Liver (tissue), 9 donors: ENCODE data around the gene YKT6. TPM values are rescaled to one million over a fixed set of nuclear protein-coding genes. Genes with fewer than 3 reads are reported as not detected.

Source experiments
- DNase-seq: peaks from one replicate; pipeline ENCODE4 v3.0.0-alpha.2; 2017; ENCODE audit warnings: low spot score
- H3K27ac ChIP-seq, 2 donors: one replicate each; pipeline ENCODE4 v1.7.0; 2013; ENCODE audit warnings: inconsistent platforms in 2 of 2, low read length in 2 of 2, control low read depth in 1 of 2, low read depth in 1 of 2, mild to moderate bottlenecking in 1 of 2
- H3K27me3 ChIP-seq, 4 donors: one replicate each; pipeline versions ENCODE4 v1.6.1 to v1.7.0; 2013; ENCODE audit warnings: low read length in 3 of 4, inconsistent platforms in 1 of 4, mild to moderate bottlenecking in 1 of 4, moderate library complexity in 1 of 4; ENCODE audit not compliant: control insufficient read depth in 4 of 4, insufficient read depth in 4 of 4
- H3K36me3 ChIP-seq, 4 donors: one replicate each; pipeline versions ENCODE4 v1.6.1 to v1.7.0; 2013; ENCODE audit warnings: low read length in 3 of 4, mild to moderate bottlenecking in 3 of 4, low read depth in 1 of 4, moderate library complexity in 1 of 4; ENCODE audit not compliant: control insufficient read depth in 4 of 4, insufficient read depth in 3 of 4
- H3K4me1 ChIP-seq, 4 donors: one replicate each; pipeline versions ENCODE4 v1.6.1 to v1.7.0; 2013; ENCODE audit warnings: low read length in 3 of 4, mild to moderate bottlenecking in 3 of 4, moderate library complexity in 1 of 4; ENCODE audit not compliant: control insufficient read depth in 4 of 4, insufficient read depth in 4 of 4
- H3K4me3 ChIP-seq, 3 donors: one replicate each; pipeline versions ENCODE4 v1.6.1 to v1.7.0; 2013; ENCODE audit warnings: low read length in 3 of 3, control low read depth in 1 of 3, low read depth in 1 of 3, mild to moderate bottlenecking in 1 of 3
- H3K9ac ChIP-seq, 2 donors: one replicate each; pipeline ENCODE4 v1.7.0; 2013; ENCODE audit warnings: low read length in 2 of 2, mild to moderate bottlenecking in 2 of 2, moderate library complexity in 2 of 2, control low read depth in 1 of 2, low read depth in 1 of 2
- H3K9me3 ChIP-seq, 4 donors: one replicate each; pipeline versions ENCODE4 v1.6.1 to v1.7.0; 2013; ENCODE audit warnings: low read length in 3 of 4; ENCODE audit not compliant: control insufficient read depth in 4 of 4
- ATF3 ChIP-seq: IDR thresholded peaks from 2 replicates; pipeline ENCODE4 v1.6.1; 2016; ENCODE audit warnings: antibody characterized with exemption
- CTCF ChIP-seq: fragments of 150-350 bp; IDR thresholded peaks from 2 replicates; pipeline ENCODE4 v1.5.1; 2017; ENCODE audit warnings: improper control_type of control experiment, low read depth, low read length; ENCODE audit not compliant: missing input control
- EGR1 ChIP-seq, 2 donors: IDR thresholded peaks; 2 replicates each; pipeline ENCODE4 v1.6.1; 2016 to 2018; ENCODE audit warnings: antibody characterized with exemption in 2 of 2, low read depth in 2 of 2
- FOXA1 ChIP-seq: IDR thresholded peaks from 2 replicates; pipeline ENCODE4 v1.6.1; 2016; ENCODE audit warnings: antibody characterized with exemption
- FOXA2 ChIP-seq: IDR thresholded peaks from 2 replicates; pipeline ENCODE4 v1.6.1; 2016; ENCODE audit warnings: antibody characterized with exemption
- GABPA ChIP-seq, 2 donors: IDR thresholded peaks in 1 of 2; conservative IDR thresholded peaks in 1 of 2; 2 replicates each; pipeline ENCODE4 v1.6.1; 2016; ENCODE audit warnings: antibody characterized with exemption in 2 of 2, mild to moderate bottlenecking in 1 of 2, moderate library complexity in 1 of 2
- HNF4A ChIP-seq, 2 donors: conservative IDR thresholded peaks; 2 replicates each; pipeline ENCODE4 v1.6.1; 2016; ENCODE audit warnings: antibody characterized with exemption in 2 of 2, mild to moderate bottlenecking in 2 of 2
- HNF4G ChIP-seq: IDR thresholded peaks from 2 replicates; pipeline ENCODE4 v1.6.1; 2016; ENCODE audit warnings: antibody characterized with exemption
- JUND ChIP-seq, 2 donors: IDR thresholded peaks; 2 replicates each; pipeline ENCODE4 v1.6.1; 2016; ENCODE audit warnings: antibody characterized with exemption in 2 of 2
- MAX ChIP-seq: IDR thresholded peaks from 2 replicates; pipeline ENCODE4 v1.6.1; 2016; ENCODE audit warnings: antibody characterized with exemption
- NR2F2 ChIP-seq: IDR thresholded peaks from 2 replicates; pipeline ENCODE4 v1.6.1; 2016; ENCODE audit warnings: antibody characterized with exemption
- RAD21 ChIP-seq, 2 donors: IDR thresholded peaks; 2 replicates each; pipeline ENCODE4 v1.6.1; 2016; ENCODE audit warnings: antibody characterized with exemption in 2 of 2, mild to moderate bottlenecking in 2 of 2
- REST ChIP-seq: IDR thresholded peaks from 2 replicates; pipeline ENCODE4 v1.6.1; 2016; ENCODE audit warnings: antibody characterized with exemption, mild to moderate bottlenecking
- RXRA ChIP-seq, 2 donors: IDR thresholded peaks; 2 replicates each; pipeline ENCODE4 v1.6.1; 2017 to 2018; ENCODE audit warnings: antibody characterized with exemption in 2 of 2, mild to moderate bottlenecking in 1 of 2
- SP1 ChIP-seq: IDR thresholded peaks from 2 replicates; pipeline ENCODE4 v1.6.1; 2018; ENCODE audit warnings: antibody characterized with exemption, mild to moderate bottlenecking
- TAF1 ChIP-seq: conservative IDR thresholded peaks from 2 replicates; pipeline ENCODE4 v1.6.1; 2016; ENCODE audit warnings: antibody characterized with exemption, mild to moderate bottlenecking
- YY1 ChIP-seq: IDR thresholded peaks from 2 replicates; pipeline ENCODE4 v1.6.1; 2016; ENCODE audit warnings: antibody characterized with exemption, mild to moderate bottlenecking
- WGBS: extraction: QIAGEN DNeasy Blood & Tissue Kit; methylation state at CpG from one replicate; pipeline ENCODE4 v1.1.7; 2013; 5-methylcytosine and 5-hydroxymethylcytosine counted together
- polyA plus RNA-seq, 2 donors: library from polyadenylated mRNA; stranded (reverse) in 1 of 2; unstranded in 1 of 2; fragments of 200-250 nt in 1 of 2; fragments of >200 nt in 1 of 2; fragmentation: Nextera tagmentation in 1 of 2; extraction: Ambion mirVana in 1 of 2; gene quantifications; one replicate each; pipeline versions ENCODE4 v1.2.1 to v1.2.3, GENCODE V29; 2013 to 2015
- total RNA-seq, 2 donors: library from RNA; depleted of rRNA; stranded (reverse); fragments of >200 nt; gene quantifications; one replicate each; pipeline ENCODE4 v1.2.3, GENCODE V29; 2014
- donor health status: healthy.
- donor health status: healthy.
- donor health status: healthy.
- donor health status: healthy.
- donor health status: healthy.

Gene YKT6
- total and polyA plus RNA-seq, 4 donors: 8.1 to 22.0 (median 21.0) TPM

- TF ChIP-seq REST (no peak), ATF3 (no peak), JUND (IDR thresholded peaks at IDR 0.05) (no peak)
Measured at GRCh38 chr7:44213877-44214388, 13.2 kb downstream of the YKT6 start (continued).

- Histone ChIP-seq H3K4me3 (no peak overlapping the region), H3K4me1 (no peaks in the 10 kb centered on the region), H3K36me3 (peaks cover 7 to 27% (median 13%) of the 10 kb centered on the region in 4 donors), H3K27me3 (no peaks in the 10 kb centered on the region), H3K27ac (no peak overlapping the region), H3K9ac (no peak overlapping the region), H3K9me3 (no peaks in the 10 kb centered on the region)
- DNase-seq: no peak
- 95% methylated on average over 7 of the region's 7 CpGs for WGBS
- TF ChIP-seq FOXA2 (no peak), MAX (no peak), EGR1 (IDR thresholded peaks at IDR 0.05; ENCODE audit: low read depth in 2 of 2) (no peak), ATF3 (no peak), GABPA (IDR thresholded peaks at IDR 0.05 in 1 of 2, conservative IDR thresholded peaks at IDR 0.05 in 1 of 2) (no peak), TAF1 (no peak), CTCF (no peak), YY1 (no peak)
Measured at GRCh38 chr7:44215531-44215930, 14.8 kb downstream of the YKT6 start.

GRCh38 chr7:44216019-44216418 lies 15.2 kb downstream of the YKT6 start:
- no peaks in the 10 kb centered on the region for H3K27me3 ChIP-seq
- TF ChIP-seq RXRA (IDR thresholded peaks at IDR 0.05): no peak
- no peak for TF ChIP-seq TAF1
- no peak for TF ChIP-seq HNF4G
- TF ChIP-seq MAX: no peak
- TF ChIP-seq EGR1 (IDR thresholded peaks at IDR 0.05; ENCODE audit: low read depth in 2 of 2): no peak
- TF ChIP-seq ATF3: no peak
- no peak for TF ChIP-seq GABPA (IDR thresholded peaks at IDR 0.05 in 1 of 2, conservative IDR thresholded peaks at IDR 0.05 in 1 of 2)
- no peak for TF ChIP-seq JUND (IDR thresholded peaks at IDR 0.05)
- TF ChIP-seq NR2F2: no peak
- no peak for TF ChIP-seq SP1
- no peak for TF ChIP-seq YY1
- no peak for TF ChIP-seq RAD21 (IDR thresholded peaks at IDR 0.05)
- TF ChIP-seq FOXA1: no peak
- no peak for TF ChIP-seq REST
- TF ChIP-seq HNF4A (conservative IDR thresholded peaks at IDR 0.05): no peak
- TF ChIP-seq FOXA2: no peak
- no peak overlapping the region for H3K4me3 ChIP-seq
- peaks cover 5 to 22% (median 9%) of the 10 kb centered on the region in 4 donors for H3K36me3 ChIP-seq
- H3K9me3 ChIP-seq: no peaks in the 10 kb centered on the region
- H3K4me1 ChIP-seq: no peaks in the 10 kb centered on the region
- H3K27ac ChIP-seq: no peak overlapping the region
- no peak for DNase-seq
- no peak overlapping the region for H3K9ac ChIP-seq
- 88% methylated on average over 8 of the region's 8 CpGs for WGBS
